Ammon's horn (tissue), 1 donor: Measurements from ENCODE around the gene TYRP1.

ENCODE experiments used
- DNase-seq: peaks from one replicate; pipeline ENCODE4 v3.0.0-alpha.2; 2016; ENCODE audit warnings: low spot score

TYRP1 gene

GRCh38 chr9:12697719-12698118 lies 4.5 kb downstream of the TYRP1 start:
- no peak for DNase-seq

GRCh38 chr9:12698266-12698665 lies 5.1 kb downstream of the TYRP1 start:
- DNase-seq, result no peak

DNA sequence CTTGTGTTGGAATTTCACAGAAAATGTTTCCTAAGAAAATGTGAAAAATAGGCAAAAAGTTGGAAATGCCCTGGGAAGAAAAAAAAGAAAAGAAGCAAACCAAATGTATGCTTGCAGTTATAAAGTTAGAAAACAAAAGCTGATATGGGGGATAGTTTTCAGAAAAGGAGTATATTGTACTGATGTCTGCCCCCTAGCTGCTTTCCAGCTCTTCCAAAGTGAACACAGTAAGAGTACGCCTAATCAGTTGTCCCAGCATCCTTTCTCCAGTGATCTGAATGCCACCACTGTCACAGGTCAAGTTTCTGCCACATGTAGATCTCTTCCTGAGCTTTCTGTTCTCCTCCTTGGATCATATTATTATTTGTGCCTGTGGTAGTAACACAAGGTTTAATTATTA lies 5.8 kb downstream of the TYRP1 start:
- DNase-seq, result no peak

- DNase-seq, result no peak
Measured at GRCh38 chr9:12699529-12699928, 6.3 kb downstream of the TYRP1 start.

- DNase-seq, result no peak
Measured at GRCh38 chr9:12701126-12701525, 7.9 kb downstream of the TYRP1 start.

- peak; percentile 66 for DNase-seq
Measured at GRCh38 chr9:12702160-12702758, 9.1 kb downstream of the TYRP1 start.

DNA sequence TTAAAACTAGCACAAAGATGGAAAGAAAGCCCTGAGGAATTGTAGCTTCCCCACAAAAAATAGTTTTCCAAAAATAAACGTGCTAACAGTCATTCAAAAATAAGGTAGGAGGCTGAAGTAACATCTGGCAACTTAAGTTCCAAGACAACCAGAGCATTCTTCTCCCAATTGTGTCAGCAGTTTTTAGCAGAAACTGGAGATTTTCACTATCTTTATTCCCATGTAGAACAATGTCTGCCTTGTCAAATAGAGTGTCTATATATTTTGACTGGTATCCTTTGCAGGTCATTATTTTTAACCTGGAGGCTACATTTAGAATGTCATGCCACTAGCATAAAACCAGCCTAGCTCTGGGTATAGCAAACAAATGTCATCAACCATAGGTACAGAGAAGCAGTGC lies 10.8 kb downstream of the TYRP1 start:
- no peak for DNase-seq

- no peak for DNase-seq
Measured at GRCh38 chr9:12705738-12706391, 12.7 kb downstream of the TYRP1 start.

DNA sequence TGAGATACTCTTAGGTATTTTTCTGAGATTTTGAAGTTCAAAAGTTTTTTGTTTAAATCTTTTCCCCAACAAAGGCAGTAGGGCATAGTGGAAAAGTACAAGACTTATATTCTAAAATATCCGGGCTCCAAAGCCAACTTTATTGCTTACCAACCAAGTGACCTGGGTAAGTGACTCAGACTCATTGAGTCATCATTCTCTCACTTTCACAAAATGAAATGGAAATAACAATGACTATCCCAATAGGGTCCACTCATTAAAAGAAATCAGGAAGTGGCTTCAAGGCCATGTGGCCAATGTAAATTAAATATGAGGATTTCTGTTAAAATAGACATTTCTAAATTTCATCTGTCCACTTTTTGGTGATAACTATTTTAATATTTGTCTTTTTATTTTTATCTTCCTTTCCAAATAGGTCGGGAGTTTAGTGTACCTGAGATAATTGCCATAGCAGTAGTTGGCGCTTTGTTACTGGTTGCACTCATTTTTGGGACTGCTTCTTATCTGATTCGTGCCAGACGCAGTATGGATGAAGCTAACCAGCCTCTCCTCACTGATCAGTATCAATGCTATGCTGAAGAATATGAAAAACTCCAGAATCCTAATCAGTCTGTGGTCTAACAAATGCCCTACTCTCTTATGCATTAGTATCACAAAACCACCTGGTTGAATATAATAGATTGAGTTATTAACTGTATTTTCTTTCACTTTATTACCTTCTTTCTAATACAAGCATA lies 15.5 kb downstream of the TYRP1 start:
- DNase-seq, result no peak

GRCh38 chr9:12712532-12712931 lies 19.3 kb downstream of the TYRP1 start:
- DNase-seq, result no peak

GRCh38 chr9:12715268-12715667 lies 22.1 kb downstream of the TYRP1 start:
- DNase-seq, result no peak

- DNase-seq, result no peak
Measured at GRCh38 chr9:12716823-12717600, 23.8 kb downstream of the TYRP1 start.

DNA sequence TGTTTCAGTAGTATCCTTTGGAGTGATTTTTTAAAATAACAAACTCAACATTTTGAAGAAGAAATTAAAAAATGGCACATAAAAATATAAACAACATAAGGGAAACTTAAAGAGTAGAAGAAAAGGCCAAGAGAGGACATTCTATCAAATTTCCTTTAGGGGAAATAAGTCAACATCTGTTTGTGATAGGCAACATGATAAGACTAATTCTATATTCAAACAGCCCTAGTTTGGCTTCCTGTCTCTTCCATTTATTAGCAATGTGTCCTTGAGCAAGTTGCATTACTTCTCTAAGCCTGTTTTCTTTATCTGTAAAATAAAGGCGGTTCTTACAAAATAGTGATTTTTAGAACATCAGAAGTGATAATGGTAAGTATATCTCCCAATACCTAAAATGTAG lies 24.7 kb downstream of the TYRP1 start:
- DNase-seq, result no peak

- DNase-seq, result peak; percentile 54
Measured at GRCh38 chr9:12718482-12719026, 25.4 kb downstream of the TYRP1 start.

DNA sequence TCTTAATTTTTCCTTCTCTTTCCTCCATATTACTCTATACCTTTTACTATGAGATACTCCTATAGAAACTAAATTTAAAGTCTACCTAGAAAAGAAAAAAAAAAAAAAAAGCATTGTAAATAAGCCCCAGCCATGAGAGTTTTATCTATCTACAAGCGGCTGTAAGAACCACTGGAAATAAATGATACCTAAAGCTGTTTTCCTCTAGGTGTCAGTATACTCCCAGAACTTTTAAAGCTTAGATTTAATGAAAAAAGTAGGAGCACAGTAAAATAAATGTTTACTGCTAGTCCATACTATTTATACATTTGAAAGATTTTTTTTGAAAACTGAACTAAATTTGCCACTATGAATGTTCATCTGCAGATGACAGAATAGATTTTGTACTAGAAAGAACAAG lies 26.2 kb downstream of the TYRP1 start:
- DNase-seq, result peak; percentile 16

DNA sequence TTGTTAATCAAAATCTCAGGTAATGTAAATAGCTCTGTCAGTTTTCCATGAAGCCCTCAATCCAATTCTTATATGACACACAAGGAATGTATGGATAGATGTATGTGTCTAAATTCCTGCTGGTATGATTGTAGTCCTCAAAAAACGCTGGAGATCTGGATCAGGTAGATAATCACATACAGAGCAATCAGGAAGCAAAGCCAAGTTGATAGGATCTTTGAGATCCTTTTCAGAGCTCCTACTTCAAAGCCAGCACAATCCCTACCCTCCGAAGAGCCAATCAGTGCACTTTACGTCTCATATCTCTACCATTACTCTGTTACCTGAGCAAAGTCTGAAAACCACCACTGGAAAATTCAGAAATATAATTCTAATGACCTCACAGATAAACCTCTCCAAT lies 27.4 kb downstream of the TYRP1 start:
- no peak for DNase-seq

DNA sequence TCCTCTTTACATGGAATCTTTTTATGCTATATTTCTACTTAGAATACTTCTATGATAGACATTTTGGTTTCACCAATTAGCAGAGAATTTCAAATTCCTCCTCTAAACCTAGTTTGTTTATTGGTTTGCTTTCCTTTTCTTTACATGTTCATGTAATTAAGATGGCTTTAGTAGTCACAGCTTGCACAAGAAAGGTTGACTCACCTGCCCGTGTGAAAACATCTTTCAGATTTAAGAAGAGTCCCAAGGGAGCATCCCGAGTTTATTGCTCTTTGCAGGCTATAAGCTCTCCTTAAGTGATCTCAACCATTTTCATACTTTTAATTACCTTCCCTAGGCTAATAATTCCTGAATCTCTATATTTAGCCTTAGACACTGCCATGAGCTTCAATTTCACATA lies 28.9 kb downstream of the TYRP1 start:
- DNase-seq, result no peak

- peak; percentile 20 for DNase-seq
Measured at GRCh38 chr9:12723409-12724028, 30.3 kb downstream of the TYRP1 start.

DNA sequence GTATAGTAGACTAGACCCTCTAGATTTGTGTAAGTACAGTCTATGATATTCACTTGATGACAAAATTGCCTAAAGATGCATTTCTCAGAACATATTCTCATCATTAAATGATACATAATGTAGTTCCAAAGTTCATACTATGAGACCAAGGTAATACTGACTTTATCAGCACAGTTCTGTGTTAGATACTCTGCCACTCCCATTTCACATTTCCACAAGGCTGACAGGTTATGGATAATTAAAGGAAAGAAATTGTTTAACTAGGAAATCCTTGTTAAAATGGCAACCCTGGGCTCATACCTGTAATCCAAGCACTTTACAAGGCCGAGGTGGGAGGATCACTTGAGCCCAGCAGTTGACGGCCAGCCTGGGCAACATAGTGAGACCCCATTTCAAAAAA lies 33.6 kb downstream of the TYRP1 start:
- DNase-seq, result no peak

- DNase-seq, result no peak
Measured at GRCh38 chr9:12730198-12730597, 37.0 kb downstream of the TYRP1 start.

DNA sequence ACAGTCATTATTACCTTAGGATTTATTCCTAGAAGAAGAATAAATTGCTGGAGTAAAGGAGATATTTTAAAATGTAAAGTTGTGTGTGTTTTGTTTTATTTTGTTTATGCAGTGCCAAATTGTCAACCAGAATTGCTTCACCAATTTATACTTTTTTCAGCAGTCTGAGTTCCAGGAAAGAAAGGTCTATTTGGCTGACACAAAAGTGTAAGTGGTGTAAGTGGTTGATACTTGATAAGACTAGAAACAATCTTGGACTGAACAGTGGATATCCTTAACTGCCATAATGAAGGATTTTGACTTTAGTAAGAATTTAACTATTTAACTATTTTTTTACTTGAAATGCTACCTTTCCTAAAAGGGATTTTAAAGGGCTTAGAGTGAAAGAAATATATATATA lies 37.7 kb downstream of the TYRP1 start:
- no peak for DNase-seq

- DNase-seq, result no peak
Measured at GRCh38 chr9:12732971-12733370, 39.8 kb downstream of the TYRP1 start.
